Measurements from ENCODE around the gene UNC5C.

DNA sequence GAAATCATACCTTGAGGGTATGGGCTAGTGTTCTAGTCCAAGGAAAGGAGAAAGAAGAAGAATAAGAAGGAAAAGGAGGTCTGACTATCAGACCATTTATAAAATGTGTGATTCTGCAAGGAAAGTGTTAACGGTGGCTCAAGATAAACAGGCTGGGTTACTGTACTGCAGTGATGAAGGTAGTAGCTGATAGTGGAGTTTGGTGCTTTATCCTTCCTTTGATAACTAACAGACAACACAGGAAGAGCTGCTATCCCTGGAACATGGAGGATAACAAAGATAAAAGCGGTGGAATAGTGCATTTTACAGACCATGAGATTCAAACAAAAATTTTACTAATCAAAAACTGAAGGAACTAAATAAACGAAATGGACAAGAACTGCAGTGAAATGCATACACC, 2.6 kb downstream of the UNC5C start:
- TF ChIP-seq POLR2AphosphoS5 (IDR thresholded peaks at IDR 0.05) = no peak
- TF ChIP-seq, protein P1, sequence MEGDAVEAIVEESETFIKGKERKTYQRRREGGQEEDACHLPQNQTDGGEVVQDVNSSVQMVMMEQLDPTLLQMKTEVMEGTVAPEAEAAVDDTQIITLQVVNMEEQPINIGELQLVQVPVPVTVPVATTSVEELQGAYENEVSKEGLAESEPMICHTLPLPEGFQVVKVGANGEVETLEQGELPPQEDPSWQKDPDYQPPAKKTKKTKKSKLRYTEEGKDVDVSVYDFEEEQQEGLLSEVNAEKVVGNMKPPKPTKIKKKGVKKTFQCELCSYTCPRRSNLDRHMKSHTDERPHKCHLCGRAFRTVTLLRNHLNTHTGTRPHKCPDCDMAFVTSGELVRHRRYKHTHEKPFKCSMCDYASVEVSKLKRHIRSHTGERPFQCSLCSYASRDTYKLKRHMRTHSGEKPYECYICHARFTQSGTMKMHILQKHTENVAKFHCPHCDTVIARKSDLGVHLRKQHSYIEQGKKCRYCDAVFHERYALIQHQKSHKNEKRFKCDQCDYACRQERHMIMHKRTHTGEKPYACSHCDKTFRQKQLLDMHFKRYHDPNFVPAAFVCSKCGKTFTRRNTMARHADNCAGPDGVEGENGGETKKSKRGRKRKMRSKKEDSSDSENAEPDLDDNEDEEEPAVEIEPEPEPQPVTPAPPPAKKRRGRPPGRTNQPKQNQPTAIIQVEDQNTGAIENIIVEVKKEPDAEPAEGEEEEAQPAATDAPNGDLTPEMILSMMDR (IDR thresholded peaks at IDR 0.05) = no peak
- no peak for TF ChIP-seq POLR2A (IDR thresholded peaks at IDR 0.05)
